Adrenal gland (tissue), 5 donors: ENCODE results near the gene CD151.

ENCODE experiments used
- POLR2A ChIP-seq, 2 donors: fragments of 450-650 bp; IDR thresholded peaks; one replicate each; pipeline ENCODE4 v1.6.1; 2017; ENCODE audit warnings: antibody characterized with exemption in 2 of 2, mild to moderate bottlenecking in 2 of 2, moderate library complexity in 1 of 2
- TF ChIP-seq, protein P1 (sequence below), 6 experiments: fragments of 450-650 bp in 4 of 6; fragments of 200-600 bp in 2 of 6; sonication (generic) in 1 of 6; IDR thresholded peaks; 1 replicate in 5 of 6; 2 replicates in 1 of 6; pipeline versions ENCODE4 v1.5.1 to v1.8.0; 2016 to 2021; ENCODE audit warnings: antibody characterized with exemption in 6 of 6, mild to moderate bottlenecking in 2 of 6, moderate library complexity in 1 of 6
- donor health status: DM: no; HTN: no; CAD: no.

DNA sequence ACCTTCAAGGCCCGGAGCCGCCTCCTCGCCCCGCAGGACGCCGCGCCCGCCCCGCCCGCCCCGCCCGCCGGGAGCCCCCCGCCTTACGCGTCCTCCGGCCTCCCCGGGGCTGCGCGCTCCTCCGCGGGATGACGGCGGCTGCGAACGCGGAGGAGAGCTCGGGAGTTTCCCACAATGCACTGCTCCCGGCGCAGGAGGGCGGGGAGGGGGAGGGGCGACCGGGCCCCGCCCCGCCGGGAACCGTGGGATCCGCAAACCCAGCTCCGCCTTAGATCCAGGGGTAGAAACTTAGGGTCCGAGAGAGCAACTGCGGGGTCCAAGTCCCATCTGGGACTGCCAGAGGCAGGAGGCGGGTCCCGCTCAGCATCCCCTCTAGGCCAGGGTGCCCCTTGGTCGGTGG, 42.8 kb upstream of the CD151 start, which contains the start of gene CEND1:
- TF ChIP-seq, protein P1, sequence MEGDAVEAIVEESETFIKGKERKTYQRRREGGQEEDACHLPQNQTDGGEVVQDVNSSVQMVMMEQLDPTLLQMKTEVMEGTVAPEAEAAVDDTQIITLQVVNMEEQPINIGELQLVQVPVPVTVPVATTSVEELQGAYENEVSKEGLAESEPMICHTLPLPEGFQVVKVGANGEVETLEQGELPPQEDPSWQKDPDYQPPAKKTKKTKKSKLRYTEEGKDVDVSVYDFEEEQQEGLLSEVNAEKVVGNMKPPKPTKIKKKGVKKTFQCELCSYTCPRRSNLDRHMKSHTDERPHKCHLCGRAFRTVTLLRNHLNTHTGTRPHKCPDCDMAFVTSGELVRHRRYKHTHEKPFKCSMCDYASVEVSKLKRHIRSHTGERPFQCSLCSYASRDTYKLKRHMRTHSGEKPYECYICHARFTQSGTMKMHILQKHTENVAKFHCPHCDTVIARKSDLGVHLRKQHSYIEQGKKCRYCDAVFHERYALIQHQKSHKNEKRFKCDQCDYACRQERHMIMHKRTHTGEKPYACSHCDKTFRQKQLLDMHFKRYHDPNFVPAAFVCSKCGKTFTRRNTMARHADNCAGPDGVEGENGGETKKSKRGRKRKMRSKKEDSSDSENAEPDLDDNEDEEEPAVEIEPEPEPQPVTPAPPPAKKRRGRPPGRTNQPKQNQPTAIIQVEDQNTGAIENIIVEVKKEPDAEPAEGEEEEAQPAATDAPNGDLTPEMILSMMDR (IDR thresholded peaks at IDR 0.05) = no peak
- TF ChIP-seq POLR2A (IDR thresholded peaks at IDR 0.05) = no peak
